Left colon (tissue), 2 donors: Measurements from ENCODE around the gene TTC33. TPM values are rescaled to one million over a fixed set of nuclear protein-coding genes. Genes with fewer than 3 reads are reported as not detected.

Source experiments
- ATAC-seq: fragments of 200-7000 bp; cut with Tn5 transposase; one replicate; pipeline ENCODE4 v1.9.1; 2020; ENCODE audit warnings: mild to moderate bottlenecking, moderate library complexity
- DNase-seq, 2 donors: peaks; one replicate each; pipeline ENCODE4 v3.0.0-alpha.2; 2020
- intact Hi-C, 2 donors: fragments of 100-400 bp; cut with DNase I in 1 of 2; cut with micrococcal nuclease in 1 of 2; formaldehyde crosslinking; loops; one replicate each; pipeline versions ENCODE4 v1.11.2 to v1.14.0; 2022; cut with DNase I, micrococcal nuclease
- total RNA-seq, 2 donors: library from RNA; stranded (reverse); fragmentation: NEBNext Ultra II Directional; extraction: Animal tissue kit (Norgen Biotek cat#: 25700); gene quantifications; one replicate each; pipeline ENCODE4 v1.2.1, GENCODE V29; 2021
- donor health status: DM: no; HTN: no; CAD: no.
- donor health status: DM: yes; HTN: yes; CAD: no.

Gene TTC33
- total RNA-seq, 2 donors from 2014 or later: 15.0 to 15.8 TPM

DNA sequence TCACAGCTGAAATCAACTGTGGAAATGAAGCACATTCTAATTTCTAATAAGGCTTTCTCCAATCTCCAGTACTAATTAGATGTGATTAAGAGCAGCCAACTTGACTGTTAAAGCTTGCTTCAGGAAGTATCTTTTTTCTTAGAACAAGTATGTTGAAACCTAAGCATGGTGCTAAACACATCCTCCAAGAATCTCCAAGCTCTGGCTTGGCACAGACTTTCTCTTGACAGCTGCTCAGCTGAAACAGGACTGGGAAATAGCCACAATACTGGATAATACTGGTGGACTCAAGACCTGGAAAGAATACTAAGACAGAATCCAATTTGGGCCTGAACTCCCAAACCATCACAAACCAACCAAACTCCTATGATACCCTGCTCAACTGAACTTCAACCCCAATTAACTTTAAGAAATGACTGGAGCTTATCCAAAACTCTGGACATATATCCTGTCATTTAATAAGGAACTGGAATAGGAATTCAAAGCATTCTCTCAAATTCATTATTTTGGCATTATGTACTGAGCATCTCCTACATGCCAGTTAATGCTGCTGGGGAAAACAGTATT, 26.2 kb upstream of the TTC33 start:
- ATAC-seq (no peak), DNase-seq (no peak)
- intact Hi-C loops: no loop called here

DNA sequence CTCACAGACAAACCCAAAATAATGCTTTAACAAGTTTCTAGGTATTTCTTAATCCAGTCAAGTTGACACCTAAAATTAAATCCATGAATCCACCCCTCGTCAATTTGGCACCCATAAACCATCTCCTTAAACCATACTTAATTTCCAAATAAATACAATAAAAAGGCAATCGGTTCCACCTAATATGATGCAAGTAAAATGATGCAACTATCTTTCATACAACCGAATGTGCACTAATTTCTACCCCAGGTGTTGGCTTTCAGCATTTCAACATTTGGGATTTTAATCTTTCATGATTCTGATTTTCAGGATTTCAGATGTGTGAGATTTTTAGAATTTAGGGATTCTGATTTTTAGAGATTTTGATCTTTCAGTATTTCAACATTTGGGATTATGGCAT, 25.1 kb upstream of the TTC33 start:
- ATAC-seq (no peak), DNase-seq (no peak)
- intact Hi-C loops: no loop called here

DNA sequence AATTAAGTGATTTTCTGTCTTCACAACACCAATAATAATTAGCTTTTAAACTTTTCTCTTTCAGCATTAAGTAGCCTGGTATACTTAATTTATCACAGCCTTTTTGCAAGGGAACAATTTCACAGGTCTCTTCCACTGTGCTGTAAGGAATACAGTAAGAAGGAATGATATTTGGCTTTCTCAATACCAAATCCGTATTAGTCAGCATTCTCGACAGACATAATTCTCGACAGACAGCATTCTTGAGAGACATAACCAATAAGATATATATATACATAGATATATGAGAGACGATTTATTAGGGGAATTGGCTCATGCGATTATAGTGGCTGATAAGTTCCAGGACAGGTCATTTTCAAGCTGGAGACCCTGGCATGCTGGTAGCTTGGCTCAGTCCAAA, 24.4 kb upstream of the TTC33 start:
- DNase-seq (no peak), ATAC-seq (no peak)
- intact Hi-C loops: no loop called here

DNA sequence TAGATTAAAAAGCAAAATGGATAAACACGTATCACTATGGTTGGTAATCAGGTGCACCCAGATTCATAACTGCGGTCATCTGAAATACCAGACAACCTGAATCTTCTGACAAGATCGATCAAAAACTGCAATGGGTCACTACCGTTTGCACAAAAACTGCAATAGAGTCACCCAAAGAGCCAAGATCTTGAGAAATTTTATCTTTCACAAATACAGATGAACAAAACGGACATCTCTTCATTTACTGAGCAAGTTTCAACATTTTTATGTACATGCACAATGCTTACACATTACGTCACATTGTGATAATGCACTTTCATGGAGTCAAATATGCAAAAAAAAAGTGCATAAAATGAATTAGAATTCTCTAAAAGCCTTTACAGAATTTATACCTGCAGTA, 23.8 kb upstream of the TTC33 start:
- intact Hi-C loops: no loop called here
- ATAC-seq (no peak), DNase-seq (no peak)

DNA sequence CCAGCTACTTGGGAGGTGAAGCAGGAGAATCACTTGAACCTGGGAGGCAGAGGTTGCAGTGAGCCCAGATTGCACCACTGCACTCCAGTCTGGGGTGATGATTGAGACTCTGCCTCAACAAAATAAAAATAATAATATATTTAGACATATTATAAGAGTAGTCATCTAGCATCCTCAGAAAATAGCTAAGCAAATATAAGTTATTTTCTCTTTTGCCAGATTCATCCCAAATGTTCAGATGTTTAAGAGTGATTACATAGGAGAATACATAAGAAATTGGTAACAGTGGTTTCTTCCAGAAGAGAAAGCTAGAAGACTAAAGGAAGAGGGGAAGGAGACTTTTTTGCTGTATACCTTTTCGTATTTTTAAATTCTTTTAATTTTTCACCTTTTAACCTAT, 22.4 kb upstream of the TTC33 start:
- ATAC-seq (no peak), DNase-seq (no peak)
- intact Hi-C loops: no loop called here

DNA sequence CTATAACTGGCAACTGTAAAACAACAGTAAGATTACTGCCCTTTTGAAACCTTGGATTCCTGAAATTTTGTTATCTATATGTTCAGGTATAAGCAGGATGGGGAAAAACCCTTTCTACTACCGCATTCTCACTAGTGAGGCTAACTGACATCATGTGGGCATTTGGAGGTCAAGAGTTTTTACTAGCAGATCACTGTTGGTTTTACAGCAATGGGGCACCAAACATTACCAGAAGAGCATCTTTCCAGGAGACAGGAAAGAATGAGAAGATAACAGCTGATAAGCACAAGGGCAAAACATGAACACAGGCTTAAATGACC, 20.9 kb upstream of the TTC33 start:
- DNase-seq (no peak), ATAC-seq (peak; percentile 74)
- intact Hi-C loops: no loop called here

DNA sequence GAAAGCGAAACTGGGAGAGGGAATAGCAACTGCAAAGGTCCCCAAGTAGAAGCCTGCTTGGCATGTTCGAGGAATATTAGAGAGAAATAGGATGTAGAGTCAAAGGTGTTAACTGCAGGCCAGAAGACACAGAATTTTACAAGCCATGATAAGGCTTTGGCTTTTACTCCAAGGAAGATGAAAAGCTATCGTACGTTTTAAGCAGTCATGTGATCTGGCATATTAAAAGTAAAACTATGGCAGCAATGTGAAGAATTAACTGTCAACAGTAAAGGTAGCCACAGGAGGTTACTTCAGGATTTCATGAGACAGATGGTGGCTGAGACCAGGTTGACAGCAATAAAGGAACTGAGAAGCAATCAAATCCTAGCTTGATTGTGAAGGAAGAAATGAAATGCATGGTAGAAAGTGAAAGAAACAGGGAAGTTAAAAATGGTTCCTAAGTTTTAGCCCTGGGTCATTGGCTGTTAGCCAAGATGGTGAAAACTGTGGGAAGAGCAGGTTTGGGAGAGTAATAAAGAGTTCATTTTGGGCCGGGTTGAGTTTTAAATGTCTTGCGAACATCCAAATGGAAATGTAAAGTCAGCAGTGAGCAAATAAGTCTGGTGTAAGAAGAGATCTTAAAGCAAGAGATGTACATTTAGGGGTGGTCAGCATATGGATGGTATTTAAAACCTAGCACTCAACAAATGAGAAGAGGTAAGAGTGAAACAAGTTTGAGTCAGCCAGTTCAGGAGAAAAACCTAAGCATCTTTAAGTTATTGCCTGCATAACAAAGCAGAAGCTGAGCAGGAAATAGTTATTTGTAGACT, 20.3 kb upstream of the TTC33 start:
- DNase-seq (no peak), ATAC-seq (peak; percentile 66)
- intact Hi-C loops: no loop called here

DNA sequence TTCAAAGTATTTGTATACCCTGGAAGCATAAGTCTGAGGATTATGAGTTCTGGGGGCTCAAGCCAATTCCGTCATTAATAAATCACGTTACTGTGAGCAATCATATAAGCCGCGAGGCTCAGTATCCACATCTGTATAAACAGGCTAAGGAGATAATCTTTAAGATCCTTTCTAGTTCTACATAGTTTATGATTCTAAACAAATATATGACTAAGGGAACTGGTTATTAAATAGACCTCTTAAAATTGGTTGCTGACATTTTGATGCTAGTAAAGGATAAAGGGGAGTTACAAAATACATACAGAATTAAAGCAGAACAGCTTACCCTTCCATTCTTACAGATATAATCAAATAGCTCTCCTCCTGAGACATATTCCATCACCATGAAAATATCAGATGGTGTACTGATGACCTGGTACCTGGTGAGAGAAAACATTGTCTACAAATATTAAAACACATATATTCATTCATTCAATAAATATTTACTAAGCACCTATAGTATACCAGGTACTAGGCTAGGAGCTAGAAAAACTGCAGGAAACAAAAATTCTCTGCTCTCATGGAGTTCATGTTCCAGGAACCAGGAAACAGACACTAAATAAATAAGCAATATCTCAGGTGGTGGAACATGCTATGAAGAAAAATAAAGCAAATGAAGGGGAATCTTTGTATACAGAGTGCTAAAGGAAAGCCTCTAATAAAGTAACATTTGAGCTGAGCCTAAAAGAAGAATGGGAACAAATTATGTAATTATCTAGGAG, 19.5 kb upstream of the TTC33 start:
- intact Hi-C loops: no loop called here
- no peak for DNase-seq
- ATAC-seq: peak; percentile 76

DNA sequence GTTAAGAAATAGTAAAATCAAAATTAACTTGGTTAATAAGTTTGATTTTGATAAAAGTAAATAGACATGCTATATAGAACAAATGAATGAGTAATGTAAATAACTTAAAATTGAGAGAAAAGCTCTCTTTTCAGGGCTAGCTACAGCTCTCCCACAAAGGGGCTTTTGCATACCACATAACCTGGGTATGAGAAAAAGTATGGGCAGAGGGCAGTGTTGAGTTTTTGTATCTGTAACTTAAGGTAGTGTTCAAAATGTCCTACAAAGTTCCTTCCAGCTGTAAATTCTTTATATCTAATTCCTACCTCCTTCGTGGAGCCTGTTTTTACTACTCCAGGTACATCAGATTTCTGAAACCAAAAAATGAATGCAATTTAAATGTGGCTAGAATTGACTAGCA, 18.9 kb upstream of the TTC33 start:
- intact Hi-C loops: no loop called here

DNA sequence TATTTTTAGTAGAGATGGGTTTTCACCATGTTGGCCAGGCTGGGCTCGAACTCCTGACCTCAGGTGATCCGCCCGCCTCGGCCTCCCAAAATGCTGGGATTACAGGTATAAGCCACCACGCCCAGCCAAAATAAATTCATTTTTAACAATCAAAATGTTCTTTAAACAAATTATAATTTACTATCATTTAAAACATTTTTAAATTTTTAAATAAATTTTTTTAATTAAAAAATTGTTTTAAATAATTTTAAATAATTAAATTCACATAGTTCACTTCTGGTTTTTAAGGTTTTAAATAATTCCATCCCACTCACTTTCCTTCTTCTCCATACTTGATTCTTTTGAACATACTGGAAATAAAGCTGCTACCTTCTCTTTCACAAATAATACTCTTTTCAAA, 15.0 kb upstream of the TTC33 start:
- DNase-seq (no peak), ATAC-seq (no peak)
- intact Hi-C loops: no loop called here

More for the DNA sequence above, 18.9 kb upstream of the TTC33 start:
- peak; percentile 33 for ATAC-seq
- no peak for DNase-seq

DNA sequence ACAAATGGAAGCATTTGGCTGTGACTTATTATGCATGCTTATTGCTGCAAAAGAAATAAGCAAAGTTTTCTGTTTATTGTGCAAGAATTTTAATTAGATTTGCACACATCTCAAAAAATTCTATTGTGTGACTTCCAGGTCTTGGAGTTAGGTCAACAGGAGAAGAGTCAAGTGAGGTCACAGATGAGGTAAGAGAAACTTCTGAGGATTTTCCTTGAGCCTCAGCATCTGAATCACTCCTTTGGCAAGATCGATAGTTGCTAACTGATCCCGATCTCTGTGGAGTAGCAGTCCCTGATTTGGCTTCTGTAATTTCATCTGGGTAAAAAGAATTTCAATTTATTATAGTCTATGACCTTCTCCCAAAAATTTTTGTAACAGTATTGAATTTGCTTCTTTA, 6.9 kb upstream of the TTC33 start:
- DNase-seq (no peak), ATAC-seq (no peak)
- intact Hi-C loops: no loop called here

DNA sequence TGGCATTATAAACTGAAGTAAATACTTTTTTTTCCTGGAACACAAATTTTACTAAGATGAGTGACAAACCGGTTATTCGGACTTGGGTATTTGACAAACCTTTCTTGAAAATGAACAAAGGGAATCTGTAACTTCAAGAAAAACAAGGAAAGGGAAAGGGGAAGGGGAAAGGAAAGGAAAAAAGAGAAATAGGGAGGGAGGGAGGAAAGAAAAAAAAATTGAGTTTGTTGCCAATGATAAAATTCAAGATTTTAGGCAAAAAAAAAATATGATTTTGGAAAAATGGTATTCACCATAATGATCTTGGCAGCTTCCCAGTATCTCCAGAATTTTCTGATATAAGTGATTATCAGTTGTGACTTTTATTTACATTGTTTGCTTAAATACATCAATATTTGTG, 1.6 kb upstream of the TTC33 start:
- intact Hi-C loops: loop anchor here in 1 of 2 donors (5.0 to 10.0 kb wide), 2 partner anchors 80 to 117 kb away; partner anchors contain the start of gene RPL37
- ATAC-seq (no peak), DNase-seq (no peak)

DNA sequence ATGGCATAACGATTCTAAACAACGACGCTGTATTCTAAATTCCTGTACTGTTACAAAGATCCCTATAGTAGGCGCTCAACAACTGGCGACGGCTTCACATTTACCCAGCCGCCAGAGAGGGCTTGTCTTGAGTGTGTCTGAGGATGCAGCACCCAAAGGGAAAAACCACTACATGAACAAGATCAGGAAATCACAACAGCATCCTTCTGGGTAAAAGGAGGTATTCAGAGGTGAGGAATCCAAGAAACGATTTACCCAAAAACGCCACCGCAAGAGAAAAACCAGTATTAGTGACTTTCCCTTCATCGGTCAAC, 711 bp downstream of the TTC33 start:
- intact Hi-C loops: loop anchor here in 1 of 2 donors (5.0 to 10.0 kb wide), 2 partner anchors 82 to 120 kb away; partner anchors contain the start of gene RPL37
- ATAC-seq (peak; percentile 85), DNase-seq (peak; percentile 70 to 72)

DNA sequence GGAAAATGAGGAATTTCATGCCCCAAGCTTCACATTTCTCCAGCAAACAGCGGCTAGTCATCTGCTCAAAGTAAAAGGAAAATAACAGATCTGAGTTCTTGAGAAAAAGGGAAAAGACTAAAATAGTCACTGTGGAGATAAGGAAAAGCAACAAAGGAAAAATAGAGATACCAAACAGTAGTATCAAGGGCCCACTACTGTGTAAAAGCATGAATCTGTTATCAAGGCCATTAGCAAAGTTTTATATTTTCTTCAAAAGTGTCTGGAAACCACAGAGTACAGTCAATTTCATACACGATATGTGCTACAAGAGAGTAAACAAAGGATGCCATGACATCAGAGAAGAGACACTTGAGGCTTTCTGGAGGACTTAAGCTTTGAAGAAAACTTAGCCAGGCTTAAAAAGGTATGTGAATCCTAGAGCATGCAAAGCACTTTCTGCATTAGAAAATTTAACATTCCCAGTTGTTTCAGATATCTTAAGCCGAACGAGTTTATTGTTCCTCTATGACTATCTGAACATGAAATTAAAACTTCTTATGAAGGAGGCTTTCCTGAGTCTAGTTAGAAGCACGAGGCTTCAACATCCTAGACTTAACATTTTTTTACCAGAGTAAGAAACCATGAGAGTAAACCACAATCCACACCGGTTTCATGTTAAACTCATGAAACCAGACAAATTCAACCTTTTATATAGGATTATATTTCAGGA, 1.2 kb downstream of the TTC33 start:
- DNase-seq (no peak), ATAC-seq (no peak)
- intact Hi-C loops: loop anchor here in 1 of 2 donors (5.0 to 10.0 kb wide), 2 partner anchors 83 to 120 kb away; partner anchors contain the start of gene RPL37

DNA sequence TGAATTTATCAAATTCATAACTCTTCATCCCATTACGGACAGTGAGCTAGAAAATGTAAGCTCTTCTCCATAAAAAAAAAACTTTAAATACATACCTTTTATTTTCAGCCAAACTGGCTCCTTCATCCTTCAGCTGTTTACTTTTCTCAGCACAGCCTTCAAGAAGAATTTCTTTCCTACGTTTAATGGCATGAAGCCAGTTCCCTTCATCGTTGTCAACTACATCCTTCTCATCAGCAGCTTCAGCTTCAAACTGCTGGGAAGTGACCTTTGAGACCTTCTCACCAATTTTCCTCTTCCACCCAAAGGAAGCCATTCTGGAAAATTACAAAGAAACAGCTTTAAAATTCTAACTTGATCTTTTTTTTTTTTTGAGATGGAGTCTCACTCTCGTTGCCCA, 9.1 kb downstream of the TTC33 start:
- DNase-seq: no peak
- no peak for ATAC-seq
- intact Hi-C loops: no loop called here

DNA sequence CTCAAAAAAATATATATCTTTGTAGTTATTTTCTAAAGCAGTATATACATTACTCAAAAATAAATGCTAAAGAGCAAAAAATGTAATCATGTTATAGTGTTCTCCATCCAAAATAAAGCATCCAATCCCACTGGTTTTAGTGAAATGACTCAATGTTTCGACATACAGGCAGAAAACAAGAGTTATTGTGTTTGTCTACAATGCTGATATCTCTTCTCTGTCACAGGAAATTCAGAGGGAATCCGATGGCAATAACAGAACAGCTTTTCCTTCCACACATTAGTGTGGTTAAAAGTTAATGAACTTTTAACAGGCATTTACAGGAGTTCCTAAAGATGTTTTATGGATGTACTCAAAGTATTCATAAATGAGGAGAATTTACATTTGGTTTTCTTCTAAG, 12.0 kb downstream of the TTC33 start:
- ATAC-seq: no peak
- intact Hi-C loops: no loop called here
- DNase-seq: no peak

DNA sequence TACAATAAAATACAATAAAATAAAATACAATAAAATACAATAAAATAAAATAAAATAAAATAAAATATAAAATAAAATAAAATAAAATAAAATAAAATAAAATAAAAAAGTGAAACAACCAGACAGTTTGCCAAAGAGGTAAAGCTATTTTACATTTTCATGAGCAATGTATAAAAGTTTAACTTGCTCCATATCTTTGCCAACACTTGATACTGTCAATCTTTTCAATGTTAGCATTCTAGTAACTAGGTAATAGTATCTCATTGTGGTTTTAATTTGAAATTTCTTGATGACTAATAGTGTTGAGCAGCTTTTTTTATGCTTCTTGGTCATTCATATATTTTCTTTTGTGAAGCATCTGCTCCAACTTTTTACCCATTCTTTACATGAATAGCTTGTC, 17.3 kb downstream of the TTC33 start:
- no peak for ATAC-seq
- no peak for DNase-seq
- intact Hi-C loops: loop anchor here in 1 of 2 donors (5.0 to 10.0 kb wide), 2 partner anchors 1024 to 1161 kb away; no protein-coding TSS in a partner anchor

DNA sequence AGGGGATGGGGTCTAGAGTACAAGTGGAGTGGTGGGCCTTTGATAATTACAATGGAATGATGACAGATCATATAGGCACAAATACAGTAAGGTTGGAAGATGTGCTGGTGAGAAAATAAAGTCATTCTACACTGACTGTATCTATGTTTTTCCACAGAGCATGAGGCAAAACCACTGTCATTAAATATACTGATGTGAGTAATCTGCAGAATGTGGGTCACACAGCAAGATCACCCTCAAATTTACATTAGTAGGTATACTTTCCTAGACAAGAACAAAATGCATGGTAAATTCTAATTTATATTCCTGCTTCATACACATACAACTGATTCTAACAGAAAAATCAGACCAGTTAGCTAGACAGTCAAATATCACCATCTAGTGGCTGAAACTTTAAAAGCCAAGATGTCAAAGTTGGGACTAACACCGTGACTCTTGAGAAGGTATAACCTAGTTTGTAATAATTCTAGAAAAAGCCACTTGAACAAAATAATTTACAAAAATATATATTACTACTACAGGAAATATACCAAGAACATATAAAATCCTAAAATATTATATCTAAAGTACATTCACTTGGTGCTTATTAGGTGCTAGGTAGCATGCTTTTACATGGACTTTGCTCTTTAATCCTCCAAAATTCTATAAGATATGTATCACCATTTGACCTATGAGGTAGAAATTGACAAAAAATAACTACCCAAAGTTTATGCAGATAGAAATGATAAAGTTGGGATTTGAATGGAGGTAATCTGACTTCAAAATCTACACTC, 19.5 kb downstream of the TTC33 start:
- DNase-seq: no peak
- intact Hi-C loops: loop anchor here in 1 of 2 donors (5.0 to 10.0 kb wide), 2 partner anchors 1021 to 1159 kb away; no protein-coding TSS in a partner anchor
- peak; percentile 44 for ATAC-seq

DNA sequence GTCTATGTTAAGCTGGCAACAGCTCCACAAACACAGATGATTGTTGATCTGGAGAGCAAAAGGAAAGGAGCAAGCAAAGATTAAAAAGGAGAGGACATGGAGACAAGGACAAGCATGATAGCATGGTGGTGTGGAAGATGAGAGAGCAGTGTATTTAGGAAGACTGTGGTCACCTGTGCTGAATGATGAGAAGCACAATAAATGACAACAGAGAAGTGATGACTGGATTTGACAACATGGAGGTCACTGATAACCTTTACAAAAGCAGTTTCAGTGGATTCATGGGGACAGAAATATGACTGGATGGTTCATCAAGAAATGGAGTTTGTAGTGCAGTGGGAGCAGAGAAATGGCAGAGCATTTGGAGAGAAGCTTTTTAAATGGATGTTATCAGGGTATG, 20.2 kb downstream of the TTC33 start:
- ATAC-seq (no peak), DNase-seq (no peak)
- intact Hi-C loops: loop anchor here in 1 of 2 donors (5.0 to 10.0 kb wide), 2 partner anchors 1021 to 1158 kb away; no protein-coding TSS in a partner anchor
